Muscle of back (tissue), 11 donors: ENCODE results near the gene ODAM. TPM values are rescaled to one million over a fixed set of nuclear protein-coding genes. Genes with fewer than 3 reads are reported as not detected.
"Not testable (repeated sequence)": the region's sequence is repeated elsewhere in the genome, so short reads cannot be mapped to it uniquely, and the experiment has no call there.

Experiments
- DNase-seq, 3 donors: peaks; one replicate each; pipeline versions ENCODE4 v3.0.0 to v3.0.0-alpha.2; 2013
- polyA plus RNA-seq, 10 donors: library from polyadenylated mRNA; unstranded; fragments of 120-200 nt; gene quantifications; one replicate each; pipeline ENCODE4 v1.2.1, GENCODE V29; 2013; ENCODE audit not compliant: insufficient read length in 10 of 10

ODAM gene
- polyA plus RNA-seq, 10 donors: 0.32 to 0.77 (median 0.34) TPM; not detected in 7

DNA sequence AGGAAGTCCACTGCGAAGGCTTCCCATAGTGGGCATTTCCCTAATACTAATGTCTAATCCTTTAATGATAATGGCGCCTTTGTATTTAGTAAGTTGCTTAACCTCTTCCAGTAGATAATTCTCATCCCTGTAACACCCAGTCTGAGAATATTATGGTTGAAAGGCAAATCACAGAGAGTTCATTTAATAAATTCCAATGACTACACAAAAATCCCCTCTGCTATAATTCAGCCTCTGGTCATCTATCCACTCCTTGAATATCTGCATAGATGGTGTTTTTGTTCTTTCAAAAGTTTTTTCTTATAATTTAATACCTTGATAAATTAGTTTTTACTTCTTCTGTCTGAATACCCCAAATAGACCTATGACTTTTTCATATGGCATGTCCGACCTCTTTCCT, 25.9 kb downstream of the ODAM start:
- not testable (repeated sequence) for DNase-seq

DNA sequence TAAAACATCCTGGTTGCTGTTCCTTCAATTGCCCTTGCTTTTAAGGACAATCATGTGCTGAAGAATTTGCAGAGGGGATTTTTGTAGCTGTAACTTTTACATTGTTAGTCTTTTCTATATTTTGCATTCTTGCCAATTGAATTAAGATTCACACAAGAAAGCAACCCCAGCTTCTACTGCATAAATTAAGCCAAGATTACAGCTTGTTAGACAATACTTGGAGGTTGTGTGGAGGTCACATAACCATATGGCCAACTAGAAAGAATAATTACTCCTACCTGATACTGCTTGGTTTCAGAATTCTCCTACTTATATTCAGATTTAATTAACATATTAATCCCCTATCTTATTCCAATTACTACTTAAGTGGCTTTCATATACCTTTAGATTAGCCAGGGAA, 26.3 kb downstream of the ODAM start:
- DNase-seq: not testable (repeated sequence)

DNA sequence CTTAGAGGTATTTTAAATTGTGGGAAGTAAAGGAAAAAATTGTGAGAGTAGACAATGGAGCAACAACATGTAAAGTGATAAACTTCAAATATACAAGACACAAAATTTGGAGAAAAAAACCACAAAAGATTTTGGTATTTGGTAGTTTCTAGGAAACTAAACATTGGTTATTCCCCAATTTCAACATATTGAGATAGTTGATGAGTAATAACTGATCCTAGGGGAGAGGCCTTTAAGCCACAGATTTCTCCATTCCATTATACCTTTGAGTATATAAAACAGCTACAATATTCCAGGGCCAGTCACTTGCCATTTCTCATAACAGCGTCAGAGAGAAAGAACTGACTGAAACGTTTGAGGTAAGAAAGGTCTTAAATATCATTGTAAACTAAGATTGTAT, 30.3 kb downstream of the ODAM start, which contains the start of gene FDCSP:
Gene FDCSP (plus strand): TSS at position 301 of the 400 bp plus-strand sequence. CDS start 5,071 bp downstream, outside the sequence.
- DNase-seq: no peak

DNA sequence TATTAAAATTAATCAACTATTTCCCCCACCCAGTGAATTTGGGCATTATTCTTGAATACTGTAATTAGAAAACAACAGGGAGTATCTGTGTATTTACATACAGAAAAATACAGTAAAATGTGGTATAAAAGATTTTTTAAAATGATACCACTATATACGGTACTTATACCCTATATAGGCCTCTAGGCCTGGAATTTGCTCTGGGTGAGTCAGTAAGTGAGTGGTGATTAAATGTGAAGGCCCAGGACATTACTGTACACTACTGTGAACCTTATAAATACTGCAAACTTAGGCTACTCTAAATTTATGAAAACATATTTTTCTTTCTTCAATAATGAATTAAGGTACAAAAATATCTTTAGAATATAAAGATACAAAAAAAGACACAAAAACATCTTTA, 40.6 kb downstream of the ODAM start:
- no peak for DNase-seq

DNA sequence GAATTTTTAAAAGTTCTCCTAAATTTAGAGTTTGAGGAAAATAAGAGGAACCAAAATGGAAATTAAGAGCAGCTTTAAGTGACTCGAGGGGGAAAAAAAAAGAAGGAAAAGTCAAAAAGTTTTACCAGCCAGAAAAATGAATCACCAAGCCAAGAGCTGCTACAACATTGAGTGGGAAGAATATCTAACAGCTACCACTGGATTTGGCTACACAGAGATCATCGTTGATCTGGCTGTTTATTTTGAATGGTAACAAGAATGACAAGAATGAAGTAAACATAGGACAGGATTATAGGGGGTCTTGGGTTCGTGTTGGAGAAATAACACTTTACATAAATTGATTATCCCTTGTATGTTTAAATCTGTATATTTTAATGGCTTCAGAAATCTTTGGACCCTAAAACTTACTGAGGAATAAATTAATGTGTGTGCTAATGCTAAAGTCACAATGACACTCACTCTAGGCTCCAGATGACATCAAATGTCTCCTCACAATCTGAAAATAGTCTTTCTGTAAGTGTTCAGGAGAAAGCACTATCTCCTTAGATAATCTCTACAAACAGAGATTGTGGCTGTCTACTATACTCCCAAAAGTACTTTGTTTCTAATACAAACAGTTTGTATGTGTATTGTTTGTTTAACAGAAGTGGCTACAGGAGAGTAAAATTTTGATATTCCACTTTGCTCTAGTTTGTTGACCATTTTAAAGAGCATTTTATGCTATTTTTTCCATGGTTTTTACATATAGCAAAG, 43.8 kb downstream of the ODAM start:
- DNase-seq: no peak

DNA sequence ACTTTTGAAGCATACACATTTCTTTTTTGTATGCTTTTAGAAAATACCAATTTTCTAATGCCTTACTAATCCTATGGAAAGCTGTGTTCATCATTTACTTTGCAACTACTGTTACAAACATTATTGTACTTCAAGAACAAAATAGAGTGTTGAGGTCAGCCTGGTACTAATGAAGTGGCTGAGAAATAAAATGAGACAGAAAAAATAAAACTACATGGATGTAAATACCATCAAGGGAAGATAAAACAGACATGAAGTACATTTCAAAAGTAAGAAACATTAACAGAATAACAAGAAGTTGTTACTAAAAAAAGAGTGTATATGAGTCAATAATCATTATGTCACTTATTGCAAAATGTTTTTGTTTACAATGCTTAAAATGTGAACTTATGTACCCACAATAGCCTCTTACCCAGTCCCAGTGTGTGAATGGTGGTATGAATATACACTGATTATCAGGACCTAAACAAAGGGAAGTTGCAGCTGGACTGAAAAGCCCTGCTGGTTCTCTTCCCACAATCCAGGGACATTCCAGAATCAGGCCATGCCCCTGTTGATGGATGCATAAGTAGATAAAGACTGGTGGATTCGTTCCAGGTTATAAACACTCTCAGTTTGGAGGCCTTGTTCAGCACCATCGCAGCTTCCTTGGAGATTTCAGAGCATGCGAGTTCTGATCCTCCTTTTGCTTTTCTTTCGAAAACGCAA, 44.5 kb downstream of the ODAM start:
- no peak for DNase-seq

DNA sequence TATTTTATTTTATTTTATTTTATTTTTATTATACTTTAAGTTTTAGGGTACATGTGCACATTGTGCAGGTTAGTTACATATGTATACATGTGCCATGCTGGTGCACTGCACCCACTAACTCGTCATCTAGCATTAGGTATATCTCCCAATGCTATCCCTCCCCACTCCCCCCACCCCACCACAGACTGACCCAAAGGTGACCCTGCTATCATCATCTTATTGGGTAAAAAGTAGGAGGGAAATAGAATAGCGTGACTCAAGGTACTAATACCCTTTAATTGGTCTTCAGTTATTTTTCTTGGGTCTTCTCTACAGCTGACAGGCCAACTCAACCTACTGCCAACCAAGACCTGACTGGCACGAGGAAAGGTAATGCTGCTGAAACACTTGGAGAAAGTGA, 46.8 kb downstream of the ODAM start, which contains the start of gene CSN3:
Gene CSN3 (plus strand): TSS at position 301 of the 400 bp plus-strand sequence. CDS start 2,223 bp downstream, outside the sequence.
- DNase-seq: not testable (repeated sequence)

DNA sequence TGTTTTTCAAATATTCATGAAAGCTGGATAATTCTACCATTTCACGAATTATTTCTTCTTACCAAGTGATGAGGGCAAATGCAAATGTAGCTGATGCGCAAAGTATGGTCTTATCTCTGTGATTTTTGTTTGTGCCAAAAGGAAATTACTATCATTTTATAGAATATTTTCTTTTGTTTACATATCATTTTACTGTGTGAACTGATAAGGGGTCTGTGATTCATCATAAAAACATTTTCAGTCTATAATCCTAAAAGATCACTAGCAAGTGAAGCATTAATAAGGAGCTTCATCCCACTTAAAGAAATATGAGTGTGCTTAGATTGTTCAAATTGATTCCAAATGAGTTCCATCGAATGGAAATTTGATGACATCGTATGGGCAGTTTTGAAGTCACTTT, 47.6 kb downstream of the ODAM start:
- DNase-seq: no peak

DNA sequence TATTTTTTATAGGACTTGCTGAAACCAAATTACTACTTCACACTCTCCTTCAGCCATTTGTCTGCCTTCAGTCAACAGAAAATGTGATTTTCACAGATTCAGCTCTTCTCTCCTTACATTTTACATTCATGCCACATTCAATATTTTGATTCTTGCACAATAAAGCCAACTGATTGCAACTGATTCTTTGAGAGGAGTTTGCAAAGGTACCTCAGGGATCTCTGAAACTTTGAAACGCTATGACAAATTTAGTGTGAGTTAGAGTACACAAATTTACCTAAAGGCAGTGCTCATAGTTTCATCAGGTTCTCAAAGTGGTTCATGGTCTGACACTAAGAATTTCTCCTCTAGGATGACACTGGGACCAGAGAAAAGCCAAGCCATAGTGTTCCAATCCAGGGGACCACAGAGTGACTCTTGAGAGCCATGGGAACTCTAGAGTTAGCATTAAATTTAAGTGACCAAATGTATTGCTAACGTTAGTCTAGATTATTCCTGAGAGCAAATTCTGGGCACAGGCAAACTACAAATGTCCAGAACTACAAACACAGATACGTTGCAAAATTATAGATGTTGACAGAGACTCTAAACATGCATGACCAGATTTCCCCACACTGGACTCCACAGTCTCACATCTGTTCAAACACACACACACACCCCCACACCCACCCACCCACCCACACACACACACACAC, 55.9 kb downstream of the ODAM start:
- no peak for DNase-seq

DNA sequence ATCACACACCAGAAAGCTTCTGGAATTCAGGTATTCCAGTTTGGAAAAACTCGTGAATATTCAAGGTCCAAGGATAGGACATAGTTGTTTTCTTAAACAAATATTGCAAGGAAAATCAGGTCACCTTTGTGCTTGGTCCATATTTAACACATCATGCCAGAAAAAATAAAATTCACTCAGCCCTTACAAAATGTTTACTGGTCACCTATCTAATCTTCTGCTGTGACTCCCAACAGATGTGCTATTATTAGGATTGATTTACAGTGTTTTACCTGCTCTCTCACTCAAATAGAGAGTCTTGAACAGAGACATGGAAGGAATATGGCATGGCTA, 56.4 kb downstream of the ODAM start:
- DNase-seq: no peak

Other genes with a start within 250 kb of the ODAM start
- not detected for gene CSN2, start 230.0 kb upstream of the ODAM start, polyA plus RNA-seq
- not detected for gene STATH, start 199.8 kb upstream of the ODAM start, polyA plus RNA-seq
- gene HTN3, start 167.3 kb upstream of the ODAM start, polyA plus RNA-seq: not detected
- gene HTN1, start 145.3 kb upstream of the ODAM start, polyA plus RNA-seq: under 1 TPM in 1 of 10 donors, not detected in 9; 0.07 TPM
- under 1 TPM in 1 of 10 donors, not detected in 9; 0.05 TPM for gene PRR27, start 41.5 kb upstream of the ODAM start, polyA plus RNA-seq
- 1 to 10 TPM in 5 of 10 donors, under 1 TPM in 1, not detected in 4; 0.38 to 4.5 (median 2.4) TPM for gene FDCSP, start 30.4 kb downstream of the ODAM start, polyA plus RNA-seq
- gene CSN3, start 46.9 kb downstream of the ODAM start, polyA plus RNA-seq: not detected
- under 1 TPM in 1 of 10 donors, not detected in 9; 0.14 TPM for gene CABS1, start 139.3 kb downstream of the ODAM start, polyA plus RNA-seq
- gene SMR3A, start 165.0 kb downstream of the ODAM start, polyA plus RNA-seq: not detected
- gene SMR3B, start 187.4 kb downstream of the ODAM start, polyA plus RNA-seq: under 1 TPM in 1 of 10 donors, not detected in 9; 0.22 TPM
- not detected for gene OPRPN, start 202.2 kb downstream of the ODAM start, polyA plus RNA-seq